CD4-positive, alpha-beta T cell treated with Interleukin-21 for 1 hour (primary cell): ENCODE results near the gene NXN.
"Not testable (repeated sequence)": the region's sequence is repeated elsewhere in the genome, so short reads cannot be mapped to it uniquely, and the experiment has no call there.

ENCODE experiments used
- DNase-seq: peaks from one replicate; pipeline ENCODE4 v3.0.0-alpha.2; 2020

NXN gene

DNA sequence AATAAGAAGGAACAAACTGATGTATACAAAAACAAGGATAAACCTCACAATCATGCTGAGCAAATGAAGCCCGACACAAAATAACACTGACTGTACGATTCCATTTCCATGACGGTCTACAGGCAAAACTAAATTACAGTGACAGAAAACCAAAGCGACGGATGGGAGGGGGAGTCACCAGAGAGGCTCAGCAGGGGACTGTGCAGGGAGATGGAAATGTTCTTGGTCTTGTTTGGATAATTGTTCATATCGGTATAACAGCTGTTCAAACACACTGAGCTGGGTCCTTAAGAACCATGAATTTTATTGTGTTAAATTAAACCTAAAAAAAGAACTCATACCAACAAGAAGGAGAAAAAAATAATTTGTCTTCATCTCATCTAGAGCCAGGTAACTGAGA lies 97.8 kb downstream of the NXN start:
- DNase-seq = no peak

DNA sequence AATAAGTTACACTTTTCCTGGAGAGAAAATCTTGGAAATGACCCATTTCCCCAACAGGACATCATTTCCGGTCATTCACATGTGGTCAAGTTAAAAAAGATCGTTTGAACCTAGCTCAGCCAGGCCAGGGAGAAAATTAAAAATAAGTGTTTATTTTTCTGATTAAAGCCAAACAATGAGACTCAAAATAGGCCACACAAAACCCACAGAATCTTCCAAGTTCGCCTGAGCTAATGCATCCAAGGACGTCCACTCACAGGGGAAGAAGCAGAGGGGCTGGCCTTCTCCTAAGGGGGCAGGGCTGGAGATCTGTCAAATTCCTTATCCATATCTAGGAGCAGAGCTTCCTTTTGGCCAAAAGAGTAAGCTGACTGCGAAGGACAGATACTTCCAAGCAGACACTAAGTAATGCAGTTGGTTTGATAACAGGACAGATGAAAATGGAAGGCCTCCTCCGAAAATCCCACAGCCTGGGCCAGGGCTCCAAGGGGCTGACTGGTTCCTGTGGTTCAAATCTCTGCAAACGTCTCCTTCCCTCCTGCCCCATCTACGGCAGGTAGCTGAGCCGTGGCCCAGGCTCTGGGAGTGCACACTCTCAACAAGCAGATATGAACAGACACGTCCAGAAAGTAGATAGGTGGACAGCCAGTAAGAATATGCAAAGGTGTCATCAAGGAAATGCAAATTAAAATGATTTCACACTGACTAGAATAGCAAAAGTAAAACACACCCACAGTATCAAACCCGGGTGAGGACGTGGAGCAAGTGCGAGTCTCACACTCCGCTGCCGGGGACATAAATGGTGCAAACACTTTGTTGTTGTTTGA lies 98.9 kb downstream of the NXN start:
- no peak for DNase-seq

DNA sequence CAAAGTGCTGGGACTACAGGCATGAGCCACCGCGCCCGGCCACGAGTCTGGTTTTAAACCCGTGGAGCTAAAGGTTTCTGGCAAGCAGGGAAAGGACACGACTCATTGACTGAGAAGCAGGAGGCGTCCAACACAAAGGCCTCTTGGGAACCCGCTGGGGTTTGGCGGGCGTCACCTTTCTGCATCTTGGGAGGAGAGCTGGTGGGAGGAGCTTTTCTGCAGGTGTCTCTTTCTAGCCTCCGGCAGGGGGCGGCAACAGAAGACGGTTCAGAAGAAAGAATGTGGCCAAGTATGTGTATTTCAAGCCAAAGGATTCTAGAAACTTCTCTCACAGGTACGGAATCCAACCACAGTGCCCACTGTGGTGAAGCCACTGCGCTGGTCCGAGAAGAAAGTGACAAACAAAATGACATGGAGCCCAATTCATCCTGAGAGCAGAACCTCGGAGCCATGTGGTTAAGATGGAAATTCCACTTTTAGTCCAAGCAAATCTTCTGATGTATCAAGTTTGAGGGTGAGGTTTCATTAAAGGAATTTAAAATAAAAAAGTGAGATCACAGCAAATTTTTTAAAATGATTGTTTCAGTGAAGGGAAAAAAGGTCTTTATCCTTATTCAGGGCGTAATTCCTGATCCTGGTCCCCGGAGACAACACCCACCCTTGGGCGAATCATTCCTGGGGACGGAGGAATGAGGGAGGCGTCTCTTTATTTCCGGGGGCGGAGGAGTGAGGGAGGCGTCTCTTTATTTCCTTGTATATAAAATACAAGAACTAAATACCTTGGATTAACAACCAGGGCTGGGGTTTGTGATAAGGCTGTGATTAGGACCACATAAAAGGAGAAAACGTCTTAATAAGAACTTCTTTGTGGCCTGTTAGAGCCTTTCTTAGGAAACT lies 99.8 kb downstream of the NXN start:
- peak; percentile 74 for DNase-seq

DNA sequence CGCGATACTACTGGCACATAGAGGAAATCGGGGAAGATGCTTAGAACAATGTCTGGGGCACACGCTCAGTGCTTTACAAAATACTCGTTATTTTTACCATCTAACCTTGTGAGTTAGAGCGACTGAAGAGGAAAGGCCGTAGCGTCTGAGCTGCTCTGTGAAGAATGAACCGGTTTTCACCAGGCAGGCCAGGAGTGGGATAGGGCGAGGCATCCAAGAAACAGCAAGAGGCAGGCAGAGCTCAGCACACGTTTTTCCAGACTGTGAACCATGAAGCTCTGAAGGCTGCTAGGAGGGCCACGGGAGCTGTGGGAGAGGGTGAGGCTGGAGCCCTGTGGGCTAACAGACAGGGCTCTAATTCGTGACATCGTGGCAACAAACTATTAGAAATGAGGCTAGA lies 101.9 kb downstream of the NXN start:
- DNase-seq = no peak

DNA sequence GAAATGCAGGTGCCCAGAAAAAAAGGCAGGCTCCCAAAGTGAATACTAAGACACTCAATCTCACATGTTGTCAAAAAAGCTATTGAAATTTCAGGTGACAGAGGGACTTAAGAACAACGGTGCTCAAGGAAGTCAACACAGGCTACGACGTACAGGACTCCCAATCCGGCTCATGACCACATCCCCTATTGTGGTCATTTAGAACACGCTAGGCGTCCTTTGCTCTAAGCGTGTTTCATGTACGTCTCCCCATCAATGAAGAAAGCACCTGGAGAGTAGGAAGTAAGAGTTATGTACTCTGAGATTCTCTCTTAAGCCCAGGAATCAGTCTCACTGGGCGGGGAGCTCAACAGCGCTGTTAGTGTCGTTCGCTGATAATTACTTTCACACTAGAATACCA lies 103.3 kb downstream of the NXN start:
- DNase-seq = peak; percentile 31

DNA sequence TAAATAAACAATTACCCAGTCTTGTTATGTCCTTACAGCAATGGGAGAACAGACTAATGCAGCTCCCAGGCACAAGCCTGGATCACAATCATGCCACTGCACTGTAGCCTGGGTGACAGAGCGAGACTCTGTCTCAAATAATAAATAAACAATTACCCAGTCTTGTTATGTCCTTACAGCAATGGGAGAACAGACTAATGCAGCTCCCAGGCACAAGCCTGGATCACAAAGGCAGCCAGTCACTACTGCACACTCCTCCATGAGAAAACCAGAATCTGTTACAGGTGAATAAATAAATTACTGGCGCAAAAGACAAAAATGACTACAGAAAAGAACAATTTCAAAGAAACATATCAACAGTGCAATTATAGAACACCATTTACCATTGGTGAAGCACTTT lies 105.0 kb downstream of the NXN start:
- not testable (repeated sequence) for DNase-seq

DNA sequence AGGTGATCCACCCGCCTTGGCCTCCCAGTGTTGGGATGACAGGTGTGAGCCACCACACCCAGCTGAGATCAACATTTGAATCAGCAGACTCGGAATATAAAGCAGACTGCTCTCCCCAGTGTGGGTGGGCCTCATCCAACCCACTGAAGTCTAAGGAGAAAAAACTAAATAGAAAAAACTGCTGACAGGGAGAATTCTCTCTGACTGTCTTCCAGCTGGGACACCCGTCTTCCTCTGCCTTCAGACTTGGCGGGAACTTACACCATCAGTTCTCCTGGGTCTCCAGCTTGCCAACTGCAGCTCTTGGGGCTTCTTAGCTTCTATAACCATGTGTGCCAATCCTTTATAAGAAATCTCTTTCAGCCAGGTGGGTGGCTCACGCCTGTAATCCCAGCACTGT lies 106.7 kb downstream of the NXN start:
- DNase-seq = no peak

DNA sequence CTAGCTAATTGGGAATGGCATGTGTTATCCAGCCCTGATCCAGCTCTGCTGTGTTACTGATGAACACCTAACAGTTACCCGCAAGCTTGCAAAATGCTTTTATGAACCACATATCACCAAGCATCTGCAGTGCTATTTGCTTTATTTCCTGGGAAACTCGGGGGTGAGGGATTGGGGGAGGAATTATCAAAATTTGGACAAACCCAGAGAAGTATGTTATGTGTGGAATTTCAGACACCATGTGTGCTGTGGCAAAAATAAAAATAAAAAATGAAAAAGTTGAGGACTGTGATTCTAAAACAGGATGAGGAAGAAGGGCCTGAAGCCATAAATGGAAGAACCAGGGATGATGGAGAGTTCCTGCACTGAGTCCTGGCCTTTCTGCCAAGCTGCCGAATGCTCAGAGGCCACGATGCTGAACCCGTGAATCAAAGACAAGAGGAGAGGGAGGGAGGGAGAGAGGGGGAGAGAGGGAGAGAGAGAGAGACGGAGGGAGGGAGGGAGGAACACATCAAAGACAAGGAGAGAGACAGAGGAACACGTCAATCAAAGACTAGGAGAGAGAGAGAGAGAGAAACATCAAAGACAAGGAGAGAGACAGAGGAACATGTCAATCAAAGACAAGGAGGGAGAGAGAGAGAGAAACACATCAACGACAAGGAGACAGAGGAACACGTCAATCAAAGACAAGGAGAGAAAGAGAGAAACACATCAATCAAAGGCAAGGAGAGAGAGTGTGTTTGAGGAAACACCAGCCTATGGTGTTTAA lies 107.6 kb downstream of the NXN start:
- DNase-seq = peak; percentile 3

DNA sequence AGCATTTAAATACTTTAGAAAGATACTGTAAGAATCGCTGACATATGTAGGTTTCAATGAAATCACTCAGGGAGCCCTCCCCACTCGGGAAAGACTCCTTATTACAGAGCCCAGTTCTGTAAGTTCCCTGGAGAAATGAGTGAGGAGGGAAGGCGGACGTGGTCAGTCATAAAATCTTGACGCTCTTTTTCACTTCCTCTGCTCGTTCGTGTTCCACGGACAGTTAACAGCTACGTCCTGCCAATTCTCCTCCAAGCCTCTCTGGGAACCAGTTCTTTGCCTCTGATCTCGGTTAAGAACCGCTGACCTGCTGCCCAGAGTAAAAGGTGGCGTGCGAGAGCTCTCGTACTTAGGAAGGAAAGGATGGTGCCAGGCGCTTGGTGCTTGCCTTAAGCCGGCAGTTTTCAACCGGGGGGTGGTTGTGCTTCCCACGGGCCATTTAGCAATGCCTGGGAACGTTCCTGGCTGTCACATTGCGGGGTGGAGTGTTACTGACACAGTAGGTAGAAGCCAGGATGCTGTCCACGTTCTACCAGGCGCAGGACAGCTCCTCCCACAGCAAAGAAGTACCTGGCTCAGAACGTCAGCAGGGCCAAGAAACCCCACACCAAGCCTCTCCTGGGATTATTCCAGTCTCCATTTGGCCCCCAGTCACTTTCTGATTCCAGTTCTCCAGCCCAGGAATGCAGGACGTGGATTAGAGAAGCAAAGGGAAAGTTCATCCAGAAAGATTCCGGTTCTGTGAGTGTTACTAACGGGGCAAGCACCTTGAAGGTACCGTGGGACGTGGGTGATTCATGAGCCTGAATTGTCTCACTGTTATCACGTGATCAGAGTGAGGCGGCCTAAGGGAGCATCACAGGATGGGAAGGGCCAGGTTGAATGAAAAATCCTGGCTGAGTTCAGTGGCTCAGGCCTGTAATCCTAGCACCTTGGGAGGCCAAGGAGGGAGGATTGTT lies 109.7 kb downstream of the NXN start:
- DNase-seq = no peak

DNA sequence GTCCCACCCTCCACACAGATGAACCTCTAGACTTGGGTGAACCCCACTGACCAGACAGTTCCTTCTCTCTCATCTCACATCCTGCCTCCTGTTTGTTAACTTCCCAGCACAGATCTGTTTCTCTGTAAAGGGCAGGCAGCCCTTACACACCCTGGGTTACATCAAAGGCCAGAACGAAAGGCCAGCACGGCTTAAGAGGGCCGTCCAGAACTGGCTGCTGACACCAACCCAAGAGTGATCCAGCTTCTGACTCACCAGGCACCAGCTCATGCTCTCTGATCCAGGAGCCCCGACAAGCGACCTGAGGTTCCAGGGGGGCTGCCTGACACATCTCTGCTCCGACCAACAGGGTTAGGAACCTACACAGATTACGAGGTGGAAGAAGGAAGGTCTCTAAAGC lies 110.5 kb downstream of the NXN start:
- no peak for DNase-seq

DNA sequence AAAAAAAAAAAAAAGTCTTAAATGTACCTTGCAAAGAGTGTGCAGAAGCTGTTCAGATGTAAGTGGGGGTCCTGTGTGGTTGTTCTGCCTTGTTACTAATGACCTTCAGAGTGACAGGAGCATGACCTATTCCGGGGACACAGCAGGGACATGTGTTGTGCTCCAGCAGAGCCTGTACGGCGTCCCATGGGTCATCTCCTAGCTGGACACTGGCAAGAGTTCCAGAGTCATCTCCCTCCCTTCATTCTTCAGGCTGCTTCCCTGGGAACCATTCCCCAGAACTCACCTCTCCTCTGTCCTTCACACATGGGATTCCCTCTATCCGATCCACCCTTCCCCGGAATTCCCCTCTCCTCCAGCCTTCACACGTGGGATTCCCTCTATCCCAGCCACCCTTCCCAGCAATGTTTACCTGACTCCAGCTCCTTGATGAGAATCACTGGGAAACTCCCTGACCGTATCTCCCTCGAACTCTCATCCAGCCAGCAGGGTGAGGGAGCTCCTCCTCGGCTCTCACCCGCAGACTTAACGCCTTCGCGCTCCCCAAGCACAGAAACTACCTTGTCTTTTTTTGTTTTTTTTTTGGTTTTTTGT lies 111.6 kb downstream of the NXN start:
- DNase-seq = no peak

DNA sequence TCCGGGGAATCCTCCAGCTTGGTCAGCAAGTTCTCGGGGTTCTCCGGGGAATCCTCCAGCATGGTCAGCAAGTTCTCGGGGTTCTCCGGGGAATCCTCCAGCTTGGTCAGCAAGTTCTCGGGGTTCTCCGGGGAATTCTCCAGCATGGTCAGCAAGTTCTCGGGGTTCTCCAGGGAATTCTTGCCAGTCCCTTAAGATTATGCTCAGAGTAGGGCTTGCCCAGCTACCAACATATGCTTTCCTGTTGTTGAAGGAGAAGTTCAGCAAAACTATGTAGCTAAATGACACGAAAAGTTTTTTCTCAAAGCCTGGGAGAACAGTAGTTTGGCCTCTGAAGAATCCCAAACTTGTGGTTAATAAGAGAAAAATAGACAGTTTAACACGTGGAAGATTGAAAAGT lies 112.3 kb downstream of the NXN start:
- DNase-seq = not testable (repeated sequence)

DNA sequence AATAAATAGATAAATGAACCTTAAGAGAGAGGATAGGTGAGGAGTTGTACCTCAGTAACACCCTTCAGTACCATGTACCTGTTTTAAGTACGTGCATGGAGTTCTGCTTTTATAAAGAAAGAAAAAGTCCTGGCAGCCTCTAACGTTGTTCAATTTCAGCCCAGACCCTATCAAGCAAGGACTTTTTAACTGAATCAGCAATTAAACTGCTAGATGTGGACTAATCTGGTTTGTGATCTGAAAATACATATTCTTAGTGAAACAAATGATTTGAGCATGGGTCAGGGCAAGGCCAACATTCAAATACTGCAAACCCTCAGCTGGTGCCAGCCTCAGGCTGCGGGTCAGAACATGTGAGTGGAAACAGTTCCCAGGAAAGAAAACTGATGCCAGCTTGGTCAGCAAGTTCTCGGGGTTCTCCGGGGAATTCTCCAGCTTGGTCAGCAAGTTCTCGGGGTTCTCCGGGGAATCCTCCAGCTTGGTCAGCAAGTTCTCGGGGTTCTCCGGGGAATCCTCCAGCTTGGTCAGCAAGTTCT lies 112.9 kb downstream of the NXN start:
- no peak for DNase-seq

DNA sequence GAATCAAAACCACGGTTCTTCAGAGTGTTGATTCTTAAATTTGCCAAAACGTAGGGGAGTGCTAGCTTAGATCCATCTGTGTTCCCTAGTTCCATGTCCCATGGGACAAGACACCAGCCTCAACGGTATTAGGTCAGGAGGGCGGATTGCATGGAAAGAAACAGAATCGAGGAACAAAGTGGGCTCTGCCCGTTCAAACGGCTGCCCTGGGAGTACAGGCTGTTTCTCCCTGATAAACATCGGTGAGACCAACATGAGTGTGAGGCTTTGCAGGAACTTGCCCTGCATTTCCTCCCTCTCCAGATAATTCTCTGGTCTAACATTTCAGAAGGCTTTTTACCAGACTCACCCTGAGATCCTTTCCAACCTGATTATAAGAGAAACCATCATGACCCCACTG lies 115.3 kb downstream of the NXN start:
- no peak for DNase-seq

DNA sequence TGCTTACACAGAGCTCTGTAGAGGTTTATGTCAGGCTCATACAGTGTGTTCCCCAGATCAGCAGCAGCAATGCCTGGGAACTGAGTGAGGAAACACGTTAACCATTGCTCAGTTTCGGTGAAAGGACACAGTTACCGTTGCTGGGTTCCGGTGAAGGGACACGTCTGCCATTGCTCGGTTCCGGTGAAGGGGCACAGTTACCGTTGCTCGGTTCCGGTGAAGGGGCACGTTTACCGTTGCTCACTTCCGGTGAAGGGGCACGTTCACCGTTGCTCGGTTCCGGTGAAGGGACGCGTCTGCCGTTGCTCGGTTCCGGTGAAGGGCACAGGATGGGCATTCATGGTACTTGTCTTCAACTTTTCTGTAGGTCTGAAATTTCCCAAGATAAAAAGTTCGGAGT lies 115.7 kb downstream of the NXN start:
- DNase-seq = no peak

DNA sequence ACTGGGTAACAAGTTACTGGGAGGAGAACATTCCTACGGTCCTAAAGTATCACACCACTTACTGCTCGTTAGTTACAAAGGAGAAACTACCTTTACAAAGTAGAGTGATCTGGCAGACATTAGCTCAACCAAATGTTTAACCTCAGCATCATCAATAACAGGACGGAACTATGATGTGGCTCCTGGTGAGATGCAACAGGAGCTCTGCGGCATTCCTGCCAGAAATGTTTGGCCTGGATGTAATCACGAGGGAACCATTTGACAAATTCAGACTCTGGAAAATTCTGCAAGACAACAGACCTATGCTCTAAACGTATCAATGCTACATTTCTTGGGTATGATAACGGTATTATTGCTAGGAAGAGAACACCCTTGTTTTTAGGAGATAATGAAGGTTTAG lies 117.0 kb downstream of the NXN start:
- DNase-seq = no peak

DNA sequence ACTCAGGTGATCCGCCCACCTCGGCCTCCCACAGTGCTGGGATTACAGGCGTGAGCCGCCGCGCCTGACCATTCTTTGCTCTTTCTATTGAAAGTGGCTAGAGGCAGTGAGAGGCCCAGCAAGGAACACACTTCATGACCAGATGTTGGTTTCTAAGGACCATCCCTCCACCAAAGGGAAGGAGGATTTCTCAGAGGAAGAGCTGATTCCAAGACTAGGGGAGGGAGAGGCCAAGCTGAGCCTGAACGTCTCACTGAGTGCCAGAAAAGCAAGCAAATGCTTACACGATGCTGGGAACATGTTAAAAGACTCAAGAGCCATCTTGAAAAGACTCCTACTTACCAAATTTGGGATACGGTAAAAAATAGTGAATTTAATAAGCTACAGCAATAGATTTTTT lies 118.2 kb downstream of the NXN start:
- no peak for DNase-seq

DNA sequence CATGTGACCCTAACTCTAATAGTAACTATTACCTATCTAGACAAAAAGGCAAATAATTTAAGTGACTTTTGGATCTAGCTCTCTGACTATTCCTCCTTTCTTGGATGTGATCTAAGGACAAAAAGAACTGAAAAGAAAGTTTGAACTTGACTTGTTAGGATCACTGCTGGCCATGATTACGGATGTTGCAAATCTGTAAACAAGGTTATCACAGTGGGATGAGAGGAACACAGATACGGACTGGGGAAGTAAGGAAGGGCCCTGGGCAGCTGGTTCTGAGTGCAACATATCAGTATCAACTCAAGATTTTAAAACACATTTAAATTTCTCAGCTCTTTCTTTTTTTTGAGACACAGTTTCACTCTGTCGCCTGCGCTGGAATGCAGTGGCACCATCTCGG lies 118.8 kb downstream of the NXN start:
- DNase-seq = no peak

DNA sequence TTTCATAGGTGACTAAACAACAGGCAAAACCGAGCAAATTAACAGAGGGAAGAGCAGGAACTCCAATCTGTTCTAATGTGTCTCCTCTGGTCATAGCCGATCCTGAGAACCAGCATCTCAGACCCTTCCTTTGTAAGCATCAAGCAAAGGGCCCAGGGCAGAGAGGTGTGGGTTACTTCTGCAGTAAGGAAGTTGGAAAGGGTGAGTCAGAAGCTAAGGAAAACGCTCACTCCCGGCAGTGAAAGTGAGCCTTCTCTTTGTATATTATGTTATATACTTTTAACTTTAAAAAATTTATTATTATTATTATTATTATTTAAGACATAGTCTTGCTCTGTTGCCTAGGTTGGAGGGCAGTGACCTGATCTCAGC lies 119.8 kb downstream of the NXN start:
- no peak for DNase-seq

DNA sequence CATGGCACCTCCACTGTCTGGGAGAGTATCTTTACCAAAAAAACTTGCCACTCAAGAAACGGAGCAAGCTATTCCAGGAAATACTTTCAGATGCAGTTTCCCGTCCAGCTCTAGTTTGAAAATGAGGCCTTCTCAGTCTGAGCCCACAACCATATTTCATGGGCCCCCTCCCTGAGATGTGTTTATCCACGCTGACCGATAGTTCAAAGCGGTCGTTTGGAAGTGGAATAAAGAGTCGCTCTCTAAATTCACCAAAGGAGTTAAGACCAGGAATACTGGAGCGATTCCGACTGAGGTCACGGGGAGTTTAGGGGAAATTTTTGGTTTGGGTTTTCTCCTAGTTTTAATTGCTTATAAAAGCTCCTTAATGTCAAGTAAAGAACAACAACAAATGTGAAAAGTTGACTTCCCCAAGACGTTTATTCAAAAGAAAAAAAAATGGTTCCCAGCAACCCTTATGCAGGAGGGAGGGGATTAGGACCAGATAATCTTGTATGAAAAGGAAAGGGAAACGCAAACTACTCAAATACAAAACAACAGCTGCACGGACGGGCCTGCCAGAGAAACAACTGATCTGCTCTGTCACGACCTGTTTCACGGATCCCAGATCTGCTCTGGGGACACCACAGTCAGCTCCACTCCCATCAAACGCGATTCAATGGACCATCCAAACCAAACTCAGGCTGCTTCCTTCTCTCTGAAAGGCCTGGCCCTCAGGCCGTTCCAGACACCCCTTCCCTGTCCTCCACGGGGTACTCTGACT lies 120.3 kb downstream of the NXN start:
- DNase-seq = no peak

DNA sequence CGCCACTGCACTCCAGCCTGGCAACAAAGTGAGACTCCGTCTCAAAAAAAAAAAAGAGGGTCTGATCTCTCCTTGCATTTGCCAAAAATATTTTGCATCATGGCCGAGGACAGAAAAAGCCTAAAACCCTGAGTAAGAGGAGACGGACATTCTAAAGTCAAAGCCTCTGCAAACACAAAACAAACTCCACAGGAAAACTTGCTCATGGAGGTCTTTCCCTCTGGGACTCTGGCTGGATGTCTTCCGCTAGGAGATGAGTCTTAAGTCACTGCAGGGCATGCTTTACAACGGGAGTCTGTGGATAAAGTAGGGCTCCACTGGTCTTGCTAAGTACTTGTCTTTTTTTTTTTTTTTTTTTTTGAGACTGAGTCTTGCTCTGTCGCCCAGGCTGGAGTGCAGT lies 123.4 kb downstream of the NXN start:
- no peak for DNase-seq
